Ammon's horn (tissue), 1 donor: ENCODE measurements around the gene MRPL33.

Experiments
- DNase-seq: peaks from one replicate; pipeline ENCODE4 v3.0.0-alpha.2; 2016; ENCODE audit warnings: low spot score

The MRPL33 gene

GRCh38 chr2:27776696-27777095, 5.2 kb downstream of the MRPL33 start:
- no peak for DNase-seq

- DNase-seq, result no peak
These were observed 8.0 kb downstream of the MRPL33 start for GRCh38 chr2:27779417-27780055.

GRCh38 chr2:27781496-27781895, 10.0 kb downstream of the MRPL33 start:
- no peak for DNase-seq

- no peak for DNase-seq
These were observed 11.2 kb downstream of the MRPL33 start for GRCh38 chr2:27782701-27783100.

GRCh38 chr2:27790796-27791195, 19.3 kb downstream of the MRPL33 start:
- DNase-seq, result no peak

- no peak for DNase-seq
These were observed 21.2 kb downstream of the MRPL33 start for GRCh38 chr2:27792759-27793158.

GRCh38 chr2:27795093-27795834, 23.7 kb downstream of the MRPL33 start:
- DNase-seq, result no peak

- no peak for DNase-seq
These were observed 24.4 kb downstream of the MRPL33 start for GRCh38 chr2:27795868-27796277.

GRCh38 chr2:27796791-27797765, 25.6 kb downstream of the MRPL33 start:
- DNase-seq, result no peak

- DNase-seq, result no peak
These were observed 26.3 kb downstream of the MRPL33 start for GRCh38 chr2:27797841-27798240.

GRCh38 chr2:27798486-27798885, 27.0 kb downstream of the MRPL33 start:
- DNase-seq, result no peak

GRCh38 chr2:27798948-27799645, 27.6 kb downstream of the MRPL33 start:
- DNase-seq, result peak; percentile 68

- DNase-seq, result no peak
These were observed 28.1 kb downstream of the MRPL33 start for GRCh38 chr2:27799646-27800010.

GRCh38 chr2:27800856-27801255, 29.3 kb downstream of the MRPL33 start:
- no peak for DNase-seq

- DNase-seq, result no peak
These were observed 31.0 kb downstream of the MRPL33 start for GRCh38 chr2:27802547-27802946.

- no peak for DNase-seq
These were observed 31.5 kb downstream of the MRPL33 start for GRCh38 chr2:27803046-27803445.

GRCh38 chr2:27804146-27804545, 32.6 kb downstream of the MRPL33 start:
- DNase-seq, result no peak

- DNase-seq, result no peak
These were observed 33.7 kb downstream of the MRPL33 start for GRCh38 chr2:27805180-27805579.

- DNase-seq, result no peak
These were observed 35.0 kb downstream of the MRPL33 start for GRCh38 chr2:27806311-27807059.

- no peak for DNase-seq
These were observed 36.0 kb downstream of the MRPL33 start for GRCh38 chr2:27807476-27807875.

- no peak for DNase-seq
These were observed 36.9 kb downstream of the MRPL33 start for GRCh38 chr2:27808418-27808817.
